NCI-H1105 (cell line): ENCODE measurements around the gene TRAIP.
"Not testable (repeated sequence)": the region's sequence is repeated elsewhere in the genome, so short reads cannot be mapped to it uniquely, and the experiment has no call there.

Experiments
- DNase-seq: peaks from one replicate; lab custom pipeline; 2025; lab: John Stamatoyannopoulos, UW

Gene TRAIP

GRCh38 chr3:49791571-49791970 lies 64.8 kb downstream of the TRAIP start:
- DNase-seq: no peak

- DNase-seq: no peak
These were observed 65.5 kb downstream of the TRAIP start for GRCh38 chr3:49790626-49791411.

DNA sequence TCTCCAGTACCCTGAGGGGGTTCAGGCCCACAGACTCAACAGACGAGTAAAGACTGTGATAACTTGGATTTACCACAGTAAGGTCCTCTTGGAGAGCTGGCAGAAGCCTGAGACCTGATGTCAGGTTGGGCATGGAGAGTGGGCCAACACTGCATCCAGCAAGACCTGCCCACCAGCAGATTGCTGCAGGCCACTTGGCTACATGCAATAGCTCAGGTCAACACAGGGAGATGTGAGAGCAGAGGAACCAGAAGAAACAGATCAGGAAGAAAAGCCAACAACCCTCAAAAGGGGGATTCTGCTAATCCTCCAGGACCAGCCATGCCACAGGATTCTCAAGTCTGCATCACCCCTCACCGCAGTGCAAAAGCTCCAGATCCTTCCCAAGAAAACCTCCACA lies 68.3 kb downstream of the TRAIP start:
- DNase-seq: no peak

DNA sequence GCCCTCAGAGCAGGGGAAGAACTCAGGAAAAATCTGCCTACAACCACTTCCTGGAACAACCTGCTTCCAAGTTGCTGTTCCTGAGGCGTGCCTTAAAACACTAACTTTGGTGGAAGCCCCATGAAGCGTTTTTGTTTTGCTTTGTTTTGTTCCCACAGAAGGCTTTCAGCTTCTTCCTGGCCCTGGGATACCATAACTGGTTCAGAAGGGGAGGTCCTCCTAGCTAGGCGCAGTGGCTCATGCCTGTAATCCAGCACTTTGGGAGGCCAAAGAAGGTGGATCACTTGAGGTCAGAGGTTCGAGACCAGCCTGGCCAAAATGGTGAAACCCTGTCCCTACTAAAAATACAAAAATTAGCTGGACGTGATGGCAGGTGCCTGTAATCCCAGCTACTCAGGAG lies 68.8 kb downstream of the TRAIP start:
- no peak for DNase-seq

DNA sequence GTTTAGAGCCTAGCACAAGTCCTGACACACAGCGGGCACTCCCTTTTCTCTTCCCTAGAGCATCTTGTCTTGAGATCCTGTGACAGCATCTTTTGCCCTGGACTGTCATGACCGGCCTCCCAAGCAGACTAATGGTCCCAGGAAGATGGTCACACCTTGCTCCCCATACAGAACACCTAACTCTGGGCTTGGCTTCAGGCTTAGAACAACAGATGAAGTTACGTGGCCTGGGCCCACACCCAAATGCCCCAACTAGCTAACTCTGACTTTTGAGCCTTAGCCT lies 69.2 kb downstream of the TRAIP start:
- no peak for DNase-seq

- peak; percentile 93 for DNase-seq
These were observed 69.8 kb downstream of the TRAIP start, which contains the start of gene IP6K1 for GRCh38 chr3:49786357-49787181. TSS of gene IP6K1 (minus strand) at chr3:49786542. CDS start at chr3:49748040, 38,502 bp downstream.

DNA sequence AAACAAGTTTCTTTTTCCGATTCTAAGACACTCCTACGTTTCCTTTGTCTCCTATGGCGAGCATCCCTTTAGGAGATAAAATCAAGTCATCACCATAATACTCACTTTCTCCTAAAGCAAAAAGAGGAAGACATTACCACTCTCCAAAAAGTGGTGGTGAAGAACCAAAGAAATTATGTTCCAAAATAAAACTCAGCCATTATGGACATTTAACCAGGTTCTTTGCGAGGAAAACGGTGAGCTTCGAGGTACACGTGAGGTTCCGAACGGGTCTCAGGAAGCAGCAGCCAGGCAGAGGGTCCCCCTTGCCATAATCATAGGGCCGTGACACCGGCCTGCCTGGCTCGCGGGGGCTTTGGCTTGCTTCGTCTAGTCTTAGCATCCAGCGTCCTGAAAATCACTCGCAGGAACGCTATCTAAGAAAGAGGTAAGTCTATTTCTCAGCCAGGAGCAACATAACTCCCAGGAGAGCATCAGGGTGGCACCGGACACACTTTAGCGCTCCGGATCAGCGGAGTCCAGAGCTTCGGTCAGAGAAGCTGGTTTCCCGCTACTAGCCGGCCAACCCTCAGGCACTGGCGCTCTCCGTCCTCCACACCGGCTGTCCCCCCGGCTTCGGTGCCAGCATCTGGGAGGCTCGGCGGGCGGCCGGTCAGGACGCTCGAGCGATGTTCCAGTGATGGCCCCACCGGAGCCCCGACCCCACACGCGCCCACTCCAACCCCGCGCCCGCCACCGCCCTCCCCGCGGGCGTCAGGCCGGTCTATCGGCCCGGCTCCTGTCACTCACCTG lies 70.6 kb downstream of the TRAIP start:
- DNase-seq: no peak

GRCh38 chr3:49782277-49782676 lies 74.1 kb downstream of the TRAIP start:
- DNase-seq: not testable (repeated sequence)

- DNase-seq: no peak
These were observed 74.8 kb downstream of the TRAIP start for GRCh38 chr3:49781415-49782199.

GRCh38 chr3:49780975-49781365 lies 75.4 kb downstream of the TRAIP start:
- DNase-seq: not testable (repeated sequence)

GRCh38 chr3:49780080-49780974 lies 76.0 kb downstream of the TRAIP start:
- no peak for DNase-seq

GRCh38 chr3:49779358-49780079 lies 76.8 kb downstream of the TRAIP start:
- DNase-seq: no peak
